ENCODE measurements around the gene TUBGCP6.

Gene TUBGCP6

DNA sequence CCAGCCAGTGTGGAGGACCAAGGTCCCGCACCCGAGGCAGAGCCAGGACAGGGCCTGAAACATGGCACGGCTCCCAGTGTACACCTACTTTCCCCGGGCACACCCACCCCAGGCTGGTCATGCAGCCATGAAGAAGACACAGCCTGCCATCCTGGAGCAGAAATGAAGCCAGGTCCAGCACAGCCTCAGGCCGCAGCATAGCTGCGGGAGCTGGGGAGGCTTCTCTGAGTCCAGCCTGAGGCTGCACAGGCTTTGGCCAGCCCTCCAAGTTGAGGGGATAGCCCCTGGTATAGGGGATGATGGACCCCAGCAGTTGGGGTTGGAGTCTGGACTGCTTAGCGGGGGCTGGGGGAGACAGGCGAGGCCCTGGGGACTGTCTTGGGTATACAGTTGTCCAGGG lies 9.1 kb upstream of the TUBGCP6 start:
- no peak for TF ChIP-seq CTCF (IDR thresholded peaks at IDR 0.05; ENCODE audit: control insufficient read depth, extremely low read depth, insufficient read depth)
- no peak for DNase-seq (ENCODE audit: low read depth)
- no peak overlapping the region for H3K4me3 ChIP-seq (ENCODE audit: low read depth, low read length)

DNA sequence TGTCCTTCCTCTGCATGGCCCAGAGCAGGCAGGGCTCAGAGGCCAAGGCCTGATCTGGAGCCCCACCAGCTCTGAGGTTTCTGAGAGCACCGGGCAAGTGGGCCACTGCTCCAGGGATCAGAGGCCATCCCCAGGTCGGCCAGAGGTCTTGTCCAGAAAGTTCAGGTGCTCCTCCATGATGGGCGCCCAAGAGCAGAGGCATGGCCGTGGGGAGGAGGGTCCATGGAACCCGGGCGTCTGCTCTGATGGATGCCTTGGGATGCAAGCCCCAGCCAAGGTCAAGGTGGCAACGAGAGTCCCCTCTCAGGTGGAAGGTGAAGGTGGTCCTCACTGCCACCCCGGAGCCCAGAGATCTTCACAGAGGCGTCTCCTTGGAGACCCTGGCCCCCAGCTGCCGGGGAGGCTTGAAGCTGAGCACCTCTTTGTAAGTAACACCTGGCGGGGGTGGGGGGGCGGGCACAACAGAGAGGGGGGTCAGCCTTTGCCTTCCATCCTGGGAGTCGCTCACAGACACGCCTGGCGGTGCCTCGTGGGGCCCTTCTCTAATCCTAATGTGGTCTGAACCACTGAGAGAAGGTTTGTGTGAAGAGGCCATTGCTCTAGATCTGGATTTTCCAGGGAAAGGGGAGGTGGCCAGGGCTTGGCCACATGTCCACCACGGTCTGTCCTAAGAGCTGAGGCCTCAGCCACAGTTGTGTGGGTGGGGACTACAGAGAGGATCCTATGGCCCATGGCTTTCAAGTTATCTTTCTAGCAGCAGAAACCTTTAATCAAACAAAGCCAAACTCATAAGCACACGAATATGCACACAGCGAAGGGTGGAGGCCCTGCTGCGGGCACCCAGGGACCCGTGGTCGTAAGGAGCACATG lies 8.5 kb upstream of the TUBGCP6 start:
- no peak overlapping the region for H3K4me3 ChIP-seq (ENCODE audit: low read depth, low read length)
- no peak for DNase-seq (ENCODE audit: low read depth)
- no peak for TF ChIP-seq CTCF (IDR thresholded peaks at IDR 0.05; ENCODE audit: control insufficient read depth, extremely low read depth, insufficient read depth)

DNA sequence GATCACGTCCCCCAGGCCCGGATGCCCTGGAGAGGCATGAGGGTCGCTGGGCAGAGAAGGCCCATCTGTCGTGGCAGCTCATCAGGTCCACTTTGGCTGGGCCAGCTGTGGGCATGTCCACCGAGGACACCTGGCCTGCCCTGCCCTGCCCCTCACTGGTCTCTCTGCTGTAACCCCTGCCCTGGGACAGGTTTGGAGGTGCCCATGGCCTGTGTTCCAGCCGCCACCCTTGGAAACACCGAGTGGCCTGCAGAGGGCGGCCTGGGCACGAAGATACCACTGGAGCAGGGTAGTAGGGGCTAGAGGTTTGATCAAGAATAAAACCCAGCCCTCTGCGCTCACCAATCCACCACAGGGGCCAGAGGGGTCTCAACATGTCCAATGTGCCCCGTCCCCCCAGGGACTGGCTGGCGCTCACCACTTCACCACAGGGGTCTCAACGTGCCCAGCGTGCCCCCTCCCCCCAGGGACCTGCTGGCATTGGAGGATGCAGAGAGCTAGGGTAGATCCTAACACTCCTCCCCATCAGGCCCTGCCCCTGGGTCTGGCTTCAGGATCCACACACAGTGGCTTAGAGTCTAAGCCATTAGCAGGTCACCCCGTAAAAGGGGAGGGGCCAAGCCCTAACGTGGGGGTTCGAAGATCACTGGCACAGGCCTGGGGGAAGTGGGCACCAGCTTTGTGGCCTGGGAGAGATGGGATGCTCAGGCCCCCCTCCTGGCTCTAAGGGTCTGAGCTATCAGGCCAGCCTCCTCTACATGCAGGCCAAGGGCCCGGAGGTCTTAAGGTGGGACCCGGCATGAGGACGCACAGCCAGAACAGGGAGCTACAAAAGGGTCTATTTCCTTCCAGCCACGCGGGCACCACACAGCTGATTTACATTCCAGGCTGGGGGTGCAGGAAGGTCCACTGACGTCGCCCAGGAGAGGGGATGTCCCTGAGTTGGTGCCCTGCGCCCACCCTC lies 7.5 kb upstream of the TUBGCP6 start:
- no peak overlapping the region for H3K4me3 ChIP-seq (ENCODE audit: low read depth, low read length)
- peak; percentile 69 for TF ChIP-seq CTCF (IDR thresholded peaks at IDR 0.05; ENCODE audit: control insufficient read depth, extremely low read depth, insufficient read depth)
- DNase-seq (ENCODE audit: low read depth), result no peak

DNA sequence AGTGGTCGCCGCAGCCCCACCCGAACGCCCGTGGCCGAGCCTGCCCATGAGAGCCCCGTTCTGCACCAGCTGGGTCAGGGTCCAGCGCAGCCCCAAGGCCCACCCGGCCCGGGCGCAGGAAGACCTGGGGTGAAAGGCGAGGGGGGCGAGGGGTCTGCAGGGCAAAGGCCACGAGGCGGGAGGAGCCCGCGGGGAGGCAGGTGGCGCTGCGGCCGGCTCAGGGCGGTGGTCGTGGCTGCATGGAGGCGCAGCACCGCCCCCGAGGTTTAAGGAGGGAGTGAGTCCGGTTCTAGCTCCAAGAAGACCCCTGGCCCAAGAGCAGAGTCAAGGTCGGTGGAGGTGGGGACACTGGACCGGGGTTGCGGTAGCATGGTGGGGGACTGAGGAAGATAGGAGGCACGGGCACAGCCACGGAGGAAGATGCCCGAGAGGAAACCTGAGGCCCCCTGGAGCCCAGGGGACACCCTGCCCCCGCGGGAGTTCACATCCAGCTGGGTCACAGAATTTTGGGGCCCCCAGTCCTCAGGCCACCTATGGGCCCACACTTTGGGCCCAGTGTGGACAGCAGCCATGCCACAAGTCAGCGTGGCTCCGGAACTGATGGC lies 6.8 kb upstream of the TUBGCP6 start:
- no peak for DNase-seq (ENCODE audit: low read depth)
- peak overlapping the region; percentile 79 for H3K4me3 ChIP-seq (ENCODE audit: low read depth, low read length)
- 0 out of 2 replicates have a peak, but pooled peaks have one; percentile 4 for TF ChIP-seq CTCF (IDR thresholded peaks at IDR 0.05; ENCODE audit: control insufficient read depth, extremely low read depth, insufficient read depth)

DNA sequence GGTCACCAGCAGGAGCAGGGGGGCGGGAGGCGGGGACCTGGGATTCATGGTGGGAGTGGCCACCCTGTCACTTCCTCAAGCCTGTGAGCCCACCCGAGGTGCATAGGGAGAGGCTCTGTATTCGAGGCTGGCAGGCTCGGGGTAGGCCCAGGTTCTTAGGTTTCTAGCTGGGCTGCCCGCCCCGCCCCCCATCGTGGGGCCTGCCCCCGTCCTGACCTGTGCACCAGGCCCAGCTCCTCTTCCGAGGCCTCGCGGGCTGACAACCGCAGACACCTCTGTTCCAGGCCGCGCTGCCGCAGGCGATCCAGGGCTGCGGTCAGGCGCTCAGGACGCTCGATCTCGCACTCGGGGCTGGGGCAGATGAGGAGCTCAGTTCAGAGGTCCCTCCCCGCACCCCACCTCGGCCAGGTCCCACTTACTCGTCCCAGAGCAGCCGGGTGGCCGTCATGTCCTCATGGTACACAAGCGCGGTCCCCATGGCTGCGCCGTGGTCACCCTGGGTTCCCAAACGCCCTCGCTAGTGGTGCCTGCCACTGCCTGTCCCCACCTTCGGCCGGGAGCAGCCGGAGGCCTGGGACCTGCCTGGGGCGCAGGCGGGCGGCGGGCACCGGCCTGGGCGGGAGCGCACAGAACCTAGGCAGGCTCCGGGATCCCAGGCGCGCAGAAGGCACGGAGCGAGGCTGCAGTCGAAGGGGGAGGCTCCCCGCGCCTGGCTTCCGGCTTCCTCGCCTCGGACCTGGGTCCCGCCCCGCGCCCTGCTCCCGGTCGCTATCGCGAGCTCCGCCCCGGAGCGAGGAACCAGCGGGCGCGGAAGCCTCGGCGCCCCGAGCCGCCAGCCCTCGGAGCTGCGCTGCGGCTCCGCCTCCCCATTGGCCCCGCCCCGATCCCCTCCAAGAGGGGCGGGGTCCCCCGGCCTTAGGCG lies 6.0 kb upstream of the TUBGCP6 start, which contains the start of gene HDAC10:
Gene HDAC10 (minus strand): TSS at position 711 of the 922 bp plus-strand sequence. CDS start 233 bp downstream, at position 478.
- TF ChIP-seq CTCF (IDR thresholded peaks at IDR 0.05; ENCODE audit: control insufficient read depth, extremely low read depth, insufficient read depth), result no peak
- DNase-seq (ENCODE audit: low read depth), result no peak
- H3K4me3 ChIP-seq (ENCODE audit: low read depth, low read length), result peak within 1 kb of the TSS; percentile 79

DNA sequence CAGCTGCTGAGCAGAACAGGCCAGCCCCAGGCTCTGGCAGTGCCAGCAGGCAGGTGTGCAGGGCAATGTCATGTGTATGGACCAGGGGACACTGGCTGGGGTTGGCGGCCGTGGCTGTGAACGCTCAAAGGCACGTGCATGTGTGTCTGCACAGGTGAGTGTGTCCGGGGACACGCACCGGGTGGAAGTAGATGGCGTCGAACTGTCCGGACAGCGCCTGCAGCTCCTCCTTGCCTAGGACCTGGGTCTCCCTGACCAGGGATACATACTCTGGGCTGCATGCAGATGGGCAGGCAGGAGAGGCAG lies 5.4 kb upstream of the TUBGCP6 start:
- no peak for DNase-seq (ENCODE audit: low read depth)
- peak overlapping the region; percentile 79 for H3K4me3 ChIP-seq (ENCODE audit: low read depth, low read length)
- TF ChIP-seq CTCF (IDR thresholded peaks at IDR 0.05; ENCODE audit: control insufficient read depth, extremely low read depth, insufficient read depth), result no peak
